ENCODE measurements around the gene EMILIN2.

DNA sequence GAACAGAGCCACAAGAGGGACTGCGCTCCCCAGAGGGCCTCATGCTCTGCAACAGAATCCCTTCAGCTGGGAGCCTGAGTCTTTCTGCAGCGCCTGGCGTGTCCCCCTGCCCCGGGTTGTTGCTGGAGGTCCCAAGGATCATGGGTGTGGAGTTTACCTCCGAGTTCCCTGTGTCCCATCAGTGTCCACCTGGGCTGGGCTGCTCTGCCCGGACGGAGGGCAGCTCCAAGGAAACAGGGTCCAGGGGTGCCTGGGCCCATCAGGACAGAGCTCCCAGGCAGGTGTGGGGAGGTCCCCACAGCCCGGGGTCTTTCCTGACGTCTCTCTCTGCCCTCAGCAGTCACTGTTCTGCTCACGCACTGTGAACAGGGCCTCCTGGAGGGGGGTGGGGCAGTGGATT is 63.5 kb downstream of the EMILIN2 start:
- TF ChIP-seq, protein P1, sequence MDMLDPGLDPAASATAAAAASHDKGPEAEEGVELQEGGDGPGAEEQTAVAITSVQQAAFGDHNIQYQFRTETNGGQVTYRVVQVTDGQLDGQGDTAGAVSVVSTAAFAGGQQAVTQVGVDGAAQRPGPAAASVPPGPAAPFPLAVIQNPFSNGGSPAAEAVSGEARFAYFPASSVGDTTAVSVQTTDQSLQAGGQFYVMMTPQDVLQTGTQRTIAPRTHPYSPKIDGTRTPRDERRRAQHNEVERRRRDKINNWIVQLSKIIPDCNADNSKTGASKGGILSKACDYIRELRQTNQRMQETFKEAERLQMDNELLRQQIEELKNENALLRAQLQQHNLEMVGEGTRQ (CRISPR knock-in tag; IDR thresholded peaks at IDR 0.05): no peak
- TF ChIP-seq, protein P2, sequence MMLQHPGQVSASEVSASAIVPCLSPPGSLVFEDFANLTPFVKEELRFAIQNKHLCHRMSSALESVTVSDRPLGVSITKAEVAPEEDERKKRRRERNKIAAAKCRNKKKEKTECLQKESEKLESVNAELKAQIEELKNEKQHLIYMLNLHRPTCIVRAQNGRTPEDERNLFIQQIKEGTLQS (CRISPR knock-in tag; conservative IDR thresholded peaks at IDR 0.05): no peak
- no peak for TF ChIP-seq ELF4 (CRISPR knock-in tag; IDR thresholded peaks at IDR 0.05; ENCODE audit: low read depth)
- TF ChIP-seq, protein P3, sequence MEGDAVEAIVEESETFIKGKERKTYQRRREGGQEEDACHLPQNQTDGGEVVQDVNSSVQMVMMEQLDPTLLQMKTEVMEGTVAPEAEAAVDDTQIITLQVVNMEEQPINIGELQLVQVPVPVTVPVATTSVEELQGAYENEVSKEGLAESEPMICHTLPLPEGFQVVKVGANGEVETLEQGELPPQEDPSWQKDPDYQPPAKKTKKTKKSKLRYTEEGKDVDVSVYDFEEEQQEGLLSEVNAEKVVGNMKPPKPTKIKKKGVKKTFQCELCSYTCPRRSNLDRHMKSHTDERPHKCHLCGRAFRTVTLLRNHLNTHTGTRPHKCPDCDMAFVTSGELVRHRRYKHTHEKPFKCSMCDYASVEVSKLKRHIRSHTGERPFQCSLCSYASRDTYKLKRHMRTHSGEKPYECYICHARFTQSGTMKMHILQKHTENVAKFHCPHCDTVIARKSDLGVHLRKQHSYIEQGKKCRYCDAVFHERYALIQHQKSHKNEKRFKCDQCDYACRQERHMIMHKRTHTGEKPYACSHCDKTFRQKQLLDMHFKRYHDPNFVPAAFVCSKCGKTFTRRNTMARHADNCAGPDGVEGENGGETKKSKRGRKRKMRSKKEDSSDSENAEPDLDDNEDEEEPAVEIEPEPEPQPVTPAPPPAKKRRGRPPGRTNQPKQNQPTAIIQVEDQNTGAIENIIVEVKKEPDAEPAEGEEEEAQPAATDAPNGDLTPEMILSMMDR (IDR thresholded peaks at IDR 0.05): no peak

Data from WTC11 (cell line).